Endometrial microvascular endothelial cells (primary cell): ENCODE results near the gene ZZZ3. TPM values are rescaled to one million over a fixed set of nuclear protein-coding genes. Genes with fewer than 3 reads are reported as not detected.
"Not testable (repeated sequence)": the region's sequence is repeated elsewhere in the genome, so short reads cannot be mapped to it uniquely, and the experiment has no call there.

Experiments used
- in situ Hi-C: cut with HindIII; loops from 2 replicates; pipeline ENCODE4 v1.10.0; 2017; ENCODE audit warnings: low sequenced_read_pairs, low pct_unique_long_range_greater_than_20kb; ENCODE audit errors: inconsistent ontology term
- total RNA-seq: library from RNA; depleted of rRNA; stranded (reverse); fragments of >200 nt; gene quantifications from one replicate; pipeline ENCODE4 v1.2.3, GENCODE V29; 2015; ENCODE audit errors: inconsistent ontology term

ZZZ3 gene
- total RNA-seq = 78.1 TPM

DNA sequence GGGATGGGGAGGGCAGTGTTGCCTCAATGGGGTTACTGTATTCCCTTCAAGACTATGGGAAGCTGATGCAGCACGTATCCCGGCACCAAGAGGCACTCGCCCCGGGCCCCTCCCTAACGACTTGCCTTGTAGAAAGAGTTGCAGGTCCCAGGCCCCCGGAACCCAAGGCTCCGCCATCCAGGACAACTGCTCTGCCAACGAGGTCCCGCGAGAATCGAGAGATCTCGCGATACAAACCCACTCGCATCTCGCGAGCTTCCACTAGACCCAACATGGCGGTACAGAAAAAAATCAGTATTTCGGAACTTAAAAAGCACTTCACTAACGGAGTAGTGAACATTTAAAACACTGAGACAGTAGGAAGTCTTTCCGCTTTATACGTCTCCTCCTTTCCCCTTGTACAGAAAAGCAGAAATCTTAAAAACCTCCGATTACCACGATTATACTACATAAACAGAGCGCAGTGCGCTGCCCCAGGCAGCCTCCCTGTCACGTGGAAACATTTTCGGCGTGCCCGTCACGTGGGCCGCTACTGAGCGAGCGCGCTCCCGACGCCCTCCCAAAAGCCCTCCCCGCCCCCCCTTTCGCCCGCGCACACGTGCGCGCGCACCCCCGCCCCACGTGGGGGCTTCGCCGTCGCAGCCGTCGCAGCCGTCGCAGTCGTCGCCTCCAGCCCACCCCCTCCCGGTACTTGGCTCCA is at the start of gene ZZZ3:
Gene ZZZ3 (minus strand): TSS at position 199 of the 700 bp plus-strand sequence. CDS start 49,304 bp downstream, outside the sequence.
- in situ Hi-C loops = no loop called here

DNA sequence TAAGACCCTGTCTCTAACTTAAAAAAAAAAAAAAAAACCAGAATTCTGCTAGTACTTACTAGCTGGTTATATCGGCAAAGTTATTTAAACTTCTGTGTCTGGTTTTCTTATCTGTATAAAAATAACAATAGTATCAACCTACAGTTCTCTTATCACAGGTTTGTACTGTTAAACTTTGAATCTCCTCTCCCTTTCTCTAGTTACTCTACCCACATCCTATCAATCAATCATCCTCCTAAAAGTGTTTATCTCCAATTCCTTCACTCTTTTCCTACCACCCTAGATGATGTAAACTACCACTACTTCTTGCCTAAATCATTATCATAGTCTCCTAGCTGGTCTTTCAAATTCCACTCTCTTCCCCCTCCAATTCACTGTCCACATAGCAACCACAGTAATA is 49.6 kb upstream of the ZZZ3 start:
- in situ Hi-C loops = no loop called here

DNA sequence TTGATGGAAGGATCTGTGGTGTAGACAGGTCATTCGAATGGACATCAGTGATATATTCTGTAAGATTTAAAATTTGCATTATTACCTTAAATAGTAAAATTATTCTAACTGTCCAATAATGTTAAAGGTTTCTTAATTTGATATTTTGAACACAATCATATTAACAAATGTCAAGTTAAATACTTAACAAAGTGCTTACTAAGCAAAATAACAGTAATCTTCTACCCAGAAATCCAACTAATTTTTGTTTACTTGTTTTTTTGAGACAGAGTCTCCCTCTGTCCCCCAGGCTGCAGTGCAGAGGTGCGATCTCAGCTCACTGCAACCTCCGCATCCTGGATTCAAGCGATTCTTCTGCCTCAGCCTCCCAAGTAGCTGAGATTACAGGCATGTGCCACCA is 43.2 kb upstream of the ZZZ3 start:
- in situ Hi-C loops = no loop called here

DNA sequence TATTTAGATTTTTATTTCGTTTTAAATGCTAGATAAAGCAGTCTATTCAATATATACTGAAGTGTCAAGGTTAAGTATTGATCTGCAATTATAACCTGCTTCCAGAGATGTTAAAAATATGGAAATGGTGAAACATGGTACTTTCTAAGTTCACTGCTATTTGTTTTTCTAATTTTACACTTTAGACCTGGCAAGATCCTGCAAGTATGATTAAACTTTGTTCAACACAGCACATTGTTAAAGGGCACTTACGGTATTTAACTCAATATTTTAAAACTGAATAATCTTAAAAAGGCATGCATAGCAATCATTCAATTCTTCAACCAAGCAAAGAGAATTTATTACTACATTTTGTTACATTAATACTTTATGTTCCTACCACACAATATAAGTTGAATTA is 35.7 kb upstream of the ZZZ3 start:
- in situ Hi-C loops = no loop called here

DNA sequence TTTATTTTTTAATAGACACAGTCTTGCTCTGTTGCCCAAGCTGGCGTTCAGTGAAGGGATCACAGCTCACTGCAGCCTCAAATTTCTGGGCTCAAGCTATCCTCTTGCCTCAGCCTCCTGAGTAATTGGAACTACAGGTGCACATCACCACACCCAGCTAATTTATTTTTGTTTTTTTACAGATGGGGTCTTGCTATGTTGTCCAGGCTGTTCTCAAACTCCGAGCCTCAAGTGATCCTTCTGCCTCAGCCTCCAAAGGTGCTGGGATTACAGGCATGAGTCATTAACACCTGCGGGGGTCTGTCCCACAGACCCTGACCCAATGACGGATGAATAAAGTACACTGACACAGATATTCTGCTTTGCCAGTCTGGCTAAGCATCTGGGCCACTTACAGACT is 33.6 kb upstream of the ZZZ3 start:
- in situ Hi-C loops = no loop called here

DNA sequence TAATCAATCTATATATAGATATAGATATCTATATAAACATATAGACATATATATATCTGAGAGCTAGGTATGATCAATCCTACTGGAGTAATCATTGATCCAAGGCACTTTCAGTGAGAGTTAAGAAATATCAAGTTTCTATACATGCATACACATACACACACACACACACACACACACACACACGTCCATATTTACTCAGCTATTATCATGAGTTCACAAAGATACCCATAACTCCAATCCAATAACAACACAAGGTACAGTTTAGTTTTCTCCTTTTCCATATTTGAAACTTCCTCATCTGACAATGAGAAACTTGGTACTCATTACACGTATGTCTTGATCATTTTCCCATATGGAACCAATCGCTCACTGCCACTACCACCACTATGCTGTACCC is 27.3 kb upstream of the ZZZ3 start:
- in situ Hi-C loops = no loop called here

DNA sequence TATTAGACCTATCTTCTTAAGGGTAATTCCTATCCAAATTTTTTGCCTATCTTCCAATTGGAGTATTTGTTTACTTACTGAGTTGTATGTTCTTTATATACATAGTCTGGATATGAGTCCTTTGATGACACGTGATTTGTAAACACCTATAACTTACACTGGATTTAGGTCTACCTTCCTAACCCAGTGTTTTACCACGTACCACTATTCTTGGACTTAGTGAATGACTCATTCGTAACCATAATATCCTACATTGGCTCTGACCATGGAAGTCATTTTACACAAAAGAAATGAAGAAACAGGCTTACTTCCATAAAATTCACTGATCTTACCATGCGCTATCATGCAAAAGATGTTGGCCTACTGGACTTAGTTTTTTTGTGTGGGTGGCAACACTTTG is 23.9 kb upstream of the ZZZ3 start:
- in situ Hi-C loops = no loop called here

DNA sequence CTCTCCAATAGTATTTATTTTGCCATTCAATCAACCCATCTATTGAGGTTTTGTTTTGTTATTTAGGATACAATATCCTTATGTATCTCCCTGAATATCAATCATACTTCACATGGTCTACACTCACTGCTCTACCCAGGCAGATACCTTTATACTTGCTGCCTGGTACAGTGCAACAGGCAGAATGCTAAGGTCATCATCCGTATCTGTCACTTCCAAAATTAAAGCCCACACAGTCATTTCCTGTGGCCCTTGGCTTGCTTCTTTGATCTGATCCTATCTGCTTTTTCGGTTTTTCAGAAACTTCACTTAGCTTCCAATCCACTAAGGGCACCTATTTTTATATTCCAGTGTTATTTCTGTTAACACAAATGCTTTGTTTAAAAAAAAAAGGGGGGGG is 22.3 kb upstream of the ZZZ3 start:
- in situ Hi-C loops = no loop called here

DNA sequence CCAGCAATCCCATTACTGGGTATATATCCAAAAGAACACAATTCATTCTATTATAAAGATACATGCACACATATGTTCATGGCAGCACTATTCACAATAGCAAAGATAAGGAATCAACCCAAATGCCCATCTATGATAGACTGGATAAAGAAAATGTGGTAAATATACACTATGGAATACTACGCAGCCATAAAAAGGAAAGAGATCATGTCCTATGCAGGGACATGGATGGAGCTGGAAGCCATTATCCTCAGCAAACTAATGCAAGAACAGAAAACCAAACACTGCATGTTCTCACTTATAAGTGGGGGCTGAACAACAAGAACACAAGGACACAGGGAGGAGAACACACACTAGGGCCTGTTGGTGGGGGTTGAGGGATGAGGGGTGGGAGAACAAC is 17.2 kb upstream of the ZZZ3 start:
- in situ Hi-C loops = not testable (repeated sequence)

DNA sequence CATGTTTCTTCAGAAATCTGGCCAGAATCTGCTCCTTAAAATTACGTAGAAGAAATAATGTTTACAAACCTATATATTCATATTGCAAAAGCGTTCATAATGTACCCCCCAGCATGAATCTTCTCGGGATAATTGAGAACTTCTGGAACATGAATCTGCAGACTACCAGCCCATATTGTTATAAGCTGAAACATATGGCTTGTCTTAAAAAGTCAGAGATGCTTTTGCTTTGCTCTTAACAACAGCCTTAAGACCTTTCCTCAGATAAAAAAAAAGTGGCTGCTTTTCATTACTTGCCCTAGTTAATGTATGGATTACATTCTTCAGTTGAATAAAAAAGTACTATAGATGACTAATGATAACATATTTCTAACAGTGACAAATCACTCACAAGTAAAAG is 15.0 kb upstream of the ZZZ3 start:
- in situ Hi-C loops = no loop called here

DNA sequence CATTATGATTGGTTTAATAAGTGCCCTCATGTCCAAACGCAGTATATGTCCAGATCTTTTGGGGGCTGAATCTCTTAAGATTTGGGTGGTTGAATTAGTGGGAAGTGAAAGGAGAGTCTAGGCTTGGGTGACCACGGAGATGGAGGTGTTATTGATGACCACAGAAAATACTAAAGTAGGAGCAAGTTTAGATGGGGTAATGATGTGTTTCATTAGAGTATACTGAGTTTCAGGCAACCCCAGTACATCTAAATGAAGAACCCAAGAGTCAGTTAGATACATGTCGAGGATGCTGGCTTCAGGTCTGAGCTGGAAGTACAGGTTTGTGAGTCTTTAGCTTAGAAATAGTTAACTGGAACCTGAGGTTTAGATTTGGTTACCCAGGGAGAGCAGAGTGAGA is 6.5 kb upstream of the ZZZ3 start:
- in situ Hi-C loops = no loop called here

DNA sequence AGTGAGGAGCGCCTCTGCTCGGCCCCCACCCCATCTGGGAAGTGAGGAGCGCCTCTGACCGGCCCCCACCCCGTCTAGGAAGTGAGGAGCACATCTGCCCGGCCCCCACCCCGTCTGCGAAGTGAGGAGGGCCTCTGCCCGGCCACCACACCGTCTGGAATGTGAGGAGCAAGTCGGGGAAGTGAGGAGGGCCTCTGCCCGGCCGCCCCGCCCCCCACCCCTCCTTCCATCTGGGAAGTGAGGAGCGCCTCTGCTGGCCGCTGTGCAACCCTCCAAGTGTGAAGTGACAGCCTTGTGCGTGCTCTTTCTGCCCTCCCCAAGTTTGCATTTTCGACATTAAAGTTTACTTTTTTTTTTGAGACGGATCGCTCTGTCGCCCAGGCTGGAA is 5.1 kb upstream of the ZZZ3 start:
- in situ Hi-C loops = no loop called here

DNA sequence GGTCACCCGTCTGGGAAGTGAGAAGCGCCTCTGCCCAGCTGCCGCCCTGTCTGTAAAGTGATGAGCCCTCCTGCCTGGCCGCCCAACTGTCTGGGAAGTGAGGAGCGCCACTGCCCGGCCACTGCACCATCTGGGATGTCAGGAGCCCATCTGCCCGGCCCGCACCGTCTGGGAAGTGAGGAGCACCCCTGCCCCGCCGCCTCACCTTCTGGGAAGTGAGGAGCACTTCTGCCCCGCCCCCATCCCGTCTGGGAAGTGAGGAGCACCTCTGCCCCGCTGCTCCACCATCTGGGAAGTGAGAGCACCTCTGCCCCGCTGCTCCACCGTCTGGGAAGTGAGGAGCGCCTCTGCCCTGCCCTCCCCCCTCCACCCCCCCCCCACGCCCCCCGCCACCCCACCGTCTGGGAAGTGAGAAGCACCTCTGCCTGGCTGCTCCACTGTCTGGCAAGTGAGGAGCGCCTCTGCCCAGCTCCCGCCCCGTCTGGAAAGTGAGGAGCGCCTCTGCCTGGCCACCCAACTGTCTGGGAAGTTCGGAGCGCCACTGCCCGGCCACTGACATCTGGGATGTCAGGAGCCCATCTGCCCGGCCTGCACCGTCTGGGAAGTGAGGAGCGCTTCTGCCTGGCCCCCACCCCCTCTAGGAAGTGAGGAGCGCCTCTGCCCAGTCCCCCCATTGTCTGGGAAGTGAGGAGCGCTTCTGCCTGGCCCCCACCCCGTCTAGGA is 4.5 kb upstream of the ZZZ3 start:
- in situ Hi-C loops = no loop called here

DNA sequence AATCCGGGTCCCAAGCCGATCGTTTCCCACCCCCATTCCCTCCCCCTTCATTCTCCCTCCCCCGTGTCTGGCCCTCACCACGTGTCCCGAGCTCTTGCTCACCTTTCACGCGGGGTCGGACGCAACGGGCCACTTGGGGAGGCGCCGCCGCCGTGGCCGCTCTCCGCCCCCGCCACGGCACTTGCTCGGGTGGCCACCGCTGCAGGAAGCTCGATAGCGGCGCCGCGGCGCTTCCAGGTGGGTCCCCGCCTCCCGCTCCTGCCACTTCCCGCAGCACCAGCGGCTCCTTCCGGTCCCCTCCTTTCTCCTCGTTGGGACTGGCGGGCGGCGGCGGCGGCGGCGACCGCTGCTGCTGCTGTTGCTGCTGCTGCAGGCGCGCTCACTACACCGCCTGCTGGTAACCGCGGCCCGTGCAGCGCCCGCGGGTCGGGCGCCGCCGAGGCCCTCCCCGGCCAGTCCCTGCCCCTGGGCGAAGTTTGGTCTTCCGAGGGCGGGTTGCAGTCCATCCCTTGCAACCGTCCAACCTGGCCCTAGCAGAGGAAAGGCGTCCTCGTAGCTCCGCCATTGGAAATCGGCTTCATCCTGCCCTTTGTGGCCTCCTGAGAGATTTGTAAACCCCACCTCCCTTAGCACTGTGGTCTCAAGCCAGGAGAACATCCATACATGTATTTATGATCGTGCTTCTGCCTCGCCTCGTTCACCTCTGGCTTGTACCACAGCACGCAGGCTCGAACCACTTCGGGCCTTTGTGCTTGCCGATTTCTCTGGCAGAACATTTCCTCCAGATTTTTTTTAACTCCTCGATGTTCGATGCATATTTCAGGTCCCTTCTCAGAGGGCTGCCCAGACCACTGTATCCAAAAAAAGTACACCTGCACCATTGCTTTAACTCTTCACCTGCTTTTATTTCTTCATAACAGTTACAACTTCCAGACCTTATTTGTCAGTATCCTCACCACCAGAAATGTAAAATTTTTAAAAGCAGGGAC is 996 bp upstream of the ZZZ3 start:
- in situ Hi-C loops = no loop called here

DNA sequence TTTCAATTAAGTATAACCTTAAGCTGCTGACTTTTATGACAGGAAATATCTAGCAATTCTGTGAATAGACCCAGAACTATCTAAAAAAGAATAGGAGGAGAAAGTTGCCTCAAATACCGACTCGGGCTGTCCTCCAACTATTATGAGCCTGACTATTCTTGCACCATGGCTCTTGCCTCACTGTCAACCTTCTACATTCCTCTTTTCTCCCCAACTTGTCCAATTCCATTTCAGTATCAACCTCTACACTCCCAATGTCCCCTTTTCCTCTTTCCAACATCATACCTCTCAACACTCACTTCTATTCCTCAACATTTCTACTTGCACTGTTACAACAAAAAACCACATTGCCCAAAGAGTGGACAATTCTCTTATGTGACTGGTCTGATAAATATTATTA is 2.3 kb downstream of the ZZZ3 start:
- in situ Hi-C loops = no loop called here

DNA sequence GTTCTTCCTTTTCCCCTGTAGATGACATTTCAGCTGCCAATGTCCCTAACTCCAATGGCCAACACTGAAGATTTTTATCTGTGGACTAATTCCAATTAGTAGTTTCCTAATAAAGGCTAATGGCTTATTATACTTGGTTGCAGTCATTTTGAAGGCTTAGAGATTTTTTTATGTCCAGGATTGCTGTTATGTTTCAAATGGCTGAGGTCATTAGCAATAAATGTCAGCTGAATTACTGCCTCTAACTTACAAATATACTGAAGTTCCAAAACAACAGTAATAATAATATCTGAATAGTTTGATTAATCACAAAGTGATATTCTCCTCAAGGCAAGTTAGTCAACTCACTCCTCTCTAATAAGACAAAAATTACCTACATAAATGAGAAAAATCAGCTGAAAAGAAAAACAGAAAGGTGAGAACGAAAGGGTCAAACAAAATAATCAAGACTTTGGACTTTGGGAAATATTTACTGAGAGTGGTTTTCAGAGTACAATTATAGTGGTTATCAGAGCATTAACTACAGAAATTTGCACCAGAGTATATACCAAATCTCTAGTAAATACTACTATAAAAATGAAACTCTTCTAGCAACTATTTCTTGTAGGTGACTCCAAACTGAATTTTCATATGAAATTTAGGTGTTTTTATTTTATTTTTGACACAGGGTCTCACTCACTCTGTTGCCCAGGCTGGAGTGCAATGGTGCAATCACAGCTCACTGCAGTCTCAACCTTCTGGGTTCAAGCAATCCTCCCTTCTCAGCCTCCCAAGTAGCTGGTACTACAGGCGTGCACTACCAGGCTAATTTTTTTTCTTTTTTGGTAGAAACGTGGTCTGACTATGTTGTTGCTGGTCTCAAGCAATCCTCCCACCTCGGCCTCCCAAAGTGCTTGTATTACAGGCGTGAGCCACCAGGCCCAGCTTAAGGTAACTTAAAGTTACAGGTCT is 3.5 kb downstream of the ZZZ3 start:
- in situ Hi-C loops = no loop called here

DNA sequence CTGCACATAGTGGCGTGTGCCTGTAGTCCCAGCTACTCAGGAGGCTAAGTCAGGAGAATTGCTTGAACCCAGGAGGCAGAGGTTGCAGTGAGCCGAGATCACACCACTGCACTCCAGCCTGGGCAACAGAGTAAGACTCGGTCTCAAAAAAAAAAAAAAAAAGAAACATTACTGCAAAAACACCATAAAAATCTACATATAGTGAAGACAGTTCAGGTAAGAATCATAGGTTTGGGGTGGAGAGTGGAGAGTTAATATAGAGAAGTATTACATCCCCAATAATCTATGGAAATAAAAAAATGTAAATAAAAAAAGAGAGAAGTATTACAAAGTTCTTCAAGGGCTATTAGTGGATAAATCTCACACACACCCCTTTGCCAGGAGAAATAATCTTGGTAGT is 7.7 kb downstream of the ZZZ3 start:
- in situ Hi-C loops = not testable (repeated sequence)

DNA sequence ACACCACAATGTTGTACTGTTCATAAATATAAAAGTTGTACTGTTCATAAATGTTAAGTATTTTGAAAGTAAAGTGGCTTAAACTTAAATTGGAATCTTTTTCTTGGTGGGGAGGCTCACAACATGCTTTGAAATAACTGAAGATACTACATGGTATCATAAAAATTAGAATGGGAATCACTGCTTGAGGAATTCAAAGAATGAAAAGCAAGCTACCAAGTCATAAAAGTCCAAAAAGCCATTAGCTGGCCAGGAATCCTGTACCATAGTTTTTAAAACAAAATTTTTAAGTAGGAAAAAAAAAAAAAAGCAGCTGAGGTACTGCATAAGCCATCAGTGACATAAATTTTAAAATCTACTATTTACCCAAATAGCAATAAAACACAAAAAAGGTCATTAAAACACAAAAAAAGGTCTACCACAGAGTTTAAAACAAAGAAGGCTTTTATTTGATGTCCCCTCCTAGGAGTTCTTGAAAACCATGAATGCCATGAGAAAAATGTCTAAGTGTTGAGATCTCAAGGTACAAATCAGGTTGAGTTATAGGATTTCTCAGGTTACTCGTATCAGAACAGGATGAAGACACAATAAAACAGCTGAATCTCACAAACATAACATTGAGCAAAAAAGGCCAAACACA is 8.6 kb downstream of the ZZZ3 start:
- in situ Hi-C loops = no loop called here
